Measurements from ENCODE around the gene MS4A6A.

MS4A6A gene

DNA sequence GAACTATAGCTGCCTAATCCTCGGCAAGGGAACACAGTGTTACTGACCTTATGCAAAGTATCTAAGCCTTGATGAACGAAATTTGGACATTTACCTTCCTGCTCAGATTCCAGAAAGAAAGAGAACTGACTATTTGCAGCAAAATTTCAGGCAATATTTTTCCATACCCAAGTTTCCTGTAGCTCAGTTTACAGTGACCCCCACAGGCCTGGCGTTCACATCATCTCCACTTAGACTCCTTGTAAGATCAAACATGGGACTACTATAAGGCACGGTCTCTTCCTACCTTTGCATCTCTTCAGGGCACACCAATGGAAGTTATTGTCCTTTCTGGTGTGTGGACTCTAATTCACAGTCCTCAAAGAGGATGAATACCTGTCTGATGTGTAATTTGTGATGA is 21.1 kb downstream of the MS4A6A start:
- no peak overlapping the region for H2AFZ ChIP-seq
- H3K27ac ChIP-seq = no peak overlapping the region
- no peaks in the 10 kb centered on the region for H3K79me2 ChIP-seq
- no peaks in the 10 kb centered on the region for H3K27me3 ChIP-seq (ENCODE audit: control insufficient read depth, insufficient read depth, low read length)
- H3K9ac ChIP-seq = no peak overlapping the region
- H3K4me1 ChIP-seq = no peaks in the 10 kb centered on the region
- no peak overlapping the region for H3K4me2 ChIP-seq (ENCODE audit: low read length)
- no peaks in the 10 kb centered on the region for H3K9me3 ChIP-seq (ENCODE audit: control insufficient read depth, low read length)
- H3K4me3 ChIP-seq (ENCODE audit: low read depth, low read length) = no peak overlapping the region
- H3K36me3 ChIP-seq (ENCODE audit: control insufficient read depth, insufficient read depth, low read length) = no peaks in the 10 kb centered on the region
- TF ChIP-seq, protein P1, sequence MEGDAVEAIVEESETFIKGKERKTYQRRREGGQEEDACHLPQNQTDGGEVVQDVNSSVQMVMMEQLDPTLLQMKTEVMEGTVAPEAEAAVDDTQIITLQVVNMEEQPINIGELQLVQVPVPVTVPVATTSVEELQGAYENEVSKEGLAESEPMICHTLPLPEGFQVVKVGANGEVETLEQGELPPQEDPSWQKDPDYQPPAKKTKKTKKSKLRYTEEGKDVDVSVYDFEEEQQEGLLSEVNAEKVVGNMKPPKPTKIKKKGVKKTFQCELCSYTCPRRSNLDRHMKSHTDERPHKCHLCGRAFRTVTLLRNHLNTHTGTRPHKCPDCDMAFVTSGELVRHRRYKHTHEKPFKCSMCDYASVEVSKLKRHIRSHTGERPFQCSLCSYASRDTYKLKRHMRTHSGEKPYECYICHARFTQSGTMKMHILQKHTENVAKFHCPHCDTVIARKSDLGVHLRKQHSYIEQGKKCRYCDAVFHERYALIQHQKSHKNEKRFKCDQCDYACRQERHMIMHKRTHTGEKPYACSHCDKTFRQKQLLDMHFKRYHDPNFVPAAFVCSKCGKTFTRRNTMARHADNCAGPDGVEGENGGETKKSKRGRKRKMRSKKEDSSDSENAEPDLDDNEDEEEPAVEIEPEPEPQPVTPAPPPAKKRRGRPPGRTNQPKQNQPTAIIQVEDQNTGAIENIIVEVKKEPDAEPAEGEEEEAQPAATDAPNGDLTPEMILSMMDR (IDR thresholded peaks at IDR 0.05) = no peak

GRCh38 chr11:60161107-60161506 is 21.8 kb downstream of the MS4A6A start:
- Histone ChIP-seq H3K4me3 (ENCODE audit: low read depth, low read length) (no peak overlapping the region), H3K27me3 (ENCODE audit: control insufficient read depth, insufficient read depth, low read length) (no peaks in the 10 kb centered on the region), H3K9me3 (ENCODE audit: control insufficient read depth, low read length) (no peaks in the 10 kb centered on the region), H3K79me2 (no peaks in the 10 kb centered on the region), H3K4me2 (ENCODE audit: low read length) (no peak overlapping the region), H3K36me3 (ENCODE audit: control insufficient read depth, insufficient read depth, low read length) (no peaks in the 10 kb centered on the region), H3K4me1 (no peaks in the 10 kb centered on the region), H2AFZ (no peak overlapping the region), H3K9ac (no peak overlapping the region), H3K27ac (no peak overlapping the region)
- TF ChIP-seq, protein P1 (IDR thresholded peaks at IDR 0.05) = no peak

DNA sequence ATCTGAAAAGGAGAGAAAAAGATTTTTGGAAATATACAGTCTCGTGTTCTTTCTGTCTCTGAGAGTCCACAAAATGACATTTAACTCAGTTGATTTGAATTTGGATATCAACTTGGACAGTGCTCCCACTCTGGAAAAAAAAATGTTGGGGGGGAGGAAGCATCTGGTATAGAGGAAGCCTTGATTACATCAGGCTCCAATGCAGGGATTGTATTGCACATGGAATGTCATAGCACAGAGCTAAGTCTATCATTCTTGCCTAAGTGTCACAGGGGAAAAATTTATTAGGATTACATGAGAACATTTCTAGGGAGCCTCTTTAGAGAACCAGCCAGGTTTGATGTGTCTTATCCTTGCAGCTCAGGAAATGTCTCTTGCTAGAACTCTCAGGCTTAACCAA is 23.0 kb downstream of the MS4A6A start:
- no peak overlapping the region for H3K27ac ChIP-seq
- no peaks in the 10 kb centered on the region for H3K79me2 ChIP-seq
- no peaks in the 10 kb centered on the region for H3K4me1 ChIP-seq
- no peak overlapping the region for H2AFZ ChIP-seq
- no peak overlapping the region for H3K4me2 ChIP-seq (ENCODE audit: low read length)
- TF ChIP-seq, protein P1 (IDR thresholded peaks at IDR 0.05) = no peak
- H3K4me3 ChIP-seq (ENCODE audit: low read depth, low read length) = no peak overlapping the region
- no peaks in the 10 kb centered on the region for H3K27me3 ChIP-seq (ENCODE audit: control insufficient read depth, insufficient read depth, low read length)
- H3K9ac ChIP-seq = no peak overlapping the region
- no peaks in the 10 kb centered on the region for H3K9me3 ChIP-seq (ENCODE audit: control insufficient read depth, low read length)
- H3K36me3 ChIP-seq (ENCODE audit: control insufficient read depth, insufficient read depth, low read length) = no peaks in the 10 kb centered on the region

GRCh38 chr11:60159284-60159683 is 23.6 kb downstream of the MS4A6A start:
- H3K27me3 ChIP-seq (ENCODE audit: control insufficient read depth, insufficient read depth, low read length) = no peaks in the 10 kb centered on the region
- no peak overlapping the region for H3K9ac ChIP-seq
- TF ChIP-seq, protein P1 (IDR thresholded peaks at IDR 0.05) = no peak
- no peaks in the 10 kb centered on the region for H3K4me1 ChIP-seq
- H3K27ac ChIP-seq = no peak overlapping the region
- no peak overlapping the region for H3K4me3 ChIP-seq (ENCODE audit: low read depth, low read length)
- no peaks in the 10 kb centered on the region for H3K9me3 ChIP-seq (ENCODE audit: control insufficient read depth, low read length)
- H2AFZ ChIP-seq = no peak overlapping the region
- H3K36me3 ChIP-seq (ENCODE audit: control insufficient read depth, insufficient read depth, low read length) = no peaks in the 10 kb centered on the region
- H3K4me2 ChIP-seq (ENCODE audit: low read length) = no peak overlapping the region
- H3K79me2 ChIP-seq = no peaks in the 10 kb centered on the region

DNA sequence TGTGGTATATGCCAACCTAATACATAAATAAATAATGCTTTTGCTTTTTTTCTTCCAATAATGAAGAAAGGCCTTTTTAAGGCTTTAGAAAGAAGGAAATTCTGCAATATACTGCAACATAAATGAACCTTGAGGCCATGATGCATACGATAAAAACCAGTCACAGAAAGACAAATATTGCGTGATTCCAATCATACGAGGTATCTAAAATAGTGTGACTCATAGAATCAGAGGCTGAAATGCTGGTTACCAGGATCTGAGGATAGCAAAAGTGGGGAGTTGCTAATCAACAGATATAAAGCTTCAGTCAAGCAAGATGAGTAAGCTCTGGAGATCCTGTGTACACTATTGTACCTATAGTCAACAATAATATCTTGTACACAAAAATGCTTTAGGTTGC is 24.2 kb downstream of the MS4A6A start:
- TF ChIP-seq, protein P1 (IDR thresholded peaks at IDR 0.05) = no peak
- Histone ChIP-seq H3K9ac (no peak overlapping the region), H3K4me1 (no peaks in the 10 kb centered on the region), H3K4me3 (ENCODE audit: low read depth, low read length) (no peak overlapping the region), H3K79me2 (no peaks in the 10 kb centered on the region), H3K4me2 (ENCODE audit: low read length) (no peak overlapping the region), H3K36me3 (ENCODE audit: control insufficient read depth, insufficient read depth, low read length) (no peaks in the 10 kb centered on the region), H2AFZ (no peak overlapping the region), H3K27me3 (ENCODE audit: control insufficient read depth, insufficient read depth, low read length) (no peaks in the 10 kb centered on the region), H3K27ac (no peak overlapping the region), H3K9me3 (ENCODE audit: control insufficient read depth, low read length) (no peaks in the 10 kb centered on the region)

Data from parathyroid adenoma (tissue), 2 donors.